Neural crest cell (in vitro differentiated cells): ENCODE measurements around the gene EVI5. TPM values are rescaled to one million over a fixed set of nuclear protein-coding genes. Genes with fewer than 3 reads are reported as not detected.

Experiments
- DNase-seq: peaks from one replicate; pipeline ENCODE4 v3.0.0; 2021; ENCODE audit warnings: low read depth, mixed read lengths, low spot score
- H3K27ac Mint-ChIP-seq: one replicate; pipeline ENCODE4 v1.8.0; 2021; ENCODE audit warnings: mild to moderate bottlenecking, mixed read lengths; ENCODE audit not compliant: unreplicated experiment
- H3K27me3 Mint-ChIP-seq: 2 replicates; pipeline ENCODE4 v1.8.0; 2021; ENCODE audit warnings: low read depth, mild to moderate bottlenecking, mixed read lengths
- H3K36me3 Mint-ChIP-seq: 2 replicates; pipeline ENCODE4 v1.8.0; 2021; ENCODE audit warnings: low read depth, mild to moderate bottlenecking, mixed read lengths
- H3K4me1 Mint-ChIP-seq: 2 replicates; pipeline ENCODE4 v1.8.0; 2021; ENCODE audit warnings: mixed read lengths
- H3K4me3 Mint-ChIP-seq: one replicate; pipeline ENCODE4 v1.8.0; 2021; ENCODE audit warnings: mild to moderate bottlenecking, mixed read lengths
- H3K9me3 Mint-ChIP-seq: 2 replicates; pipeline ENCODE4 v1.8.0; 2021; ENCODE audit warnings: mixed read lengths
- total RNA-seq: library from RNA; stranded (reverse); gene quantifications from 2 replicates; pipeline ENCODE4 v1.2.1, GENCODE V29; 2021
- TF ChIP-seq, protein P1 (sequence below): fragments of 200-600 bp; sonication (generic); conservative IDR thresholded peaks from 2 replicates; pipeline ENCODE4 v1.5.0; 2021; ENCODE audit warnings: antibody characterized with exemption, mild to moderate bottlenecking

The EVI5 gene
- total RNA-seq, 1 donor from 2014 or later: 24.7 TPM

DNA sequence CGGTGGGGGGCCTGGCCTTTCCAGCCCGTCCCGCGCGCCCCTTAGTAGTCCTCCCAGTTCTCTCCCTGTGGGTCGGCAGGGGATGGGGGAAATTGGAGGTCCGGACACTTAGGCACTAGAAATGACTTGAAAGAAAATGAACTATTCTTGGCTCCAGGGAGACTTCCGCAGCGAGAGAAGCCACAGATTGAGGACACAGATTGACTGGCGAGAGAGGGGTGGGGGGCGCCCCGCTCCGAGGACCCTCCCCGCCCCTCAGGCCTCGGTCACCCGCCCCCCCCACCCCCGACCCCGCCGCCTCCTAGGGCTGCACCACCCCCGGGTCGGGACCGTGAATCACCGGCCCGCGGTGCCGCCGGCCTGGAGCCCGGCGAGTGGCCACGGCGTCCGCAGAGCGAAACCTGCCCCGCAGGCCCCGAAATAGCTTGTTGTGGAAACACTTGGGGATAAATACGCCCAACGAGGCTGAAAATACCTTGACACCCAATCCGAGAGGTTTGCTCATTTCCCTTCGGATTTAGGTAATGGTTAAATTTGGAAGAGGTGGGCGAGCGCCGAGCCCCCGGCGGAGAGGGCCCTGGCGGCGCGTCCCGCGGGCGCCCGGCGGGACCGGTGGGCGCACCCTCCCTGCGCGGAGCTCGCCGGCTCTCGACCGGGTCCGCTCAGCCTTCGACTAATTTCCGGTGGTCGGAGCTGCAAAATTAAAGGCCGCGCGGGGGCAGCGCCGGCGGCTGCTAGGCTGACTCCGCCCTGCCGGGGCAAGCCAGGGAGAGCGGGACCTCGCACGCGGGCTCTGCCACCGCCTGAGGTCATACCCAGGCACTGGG is 298.4 kb downstream of the EVI5 start, which contains the start of gene GFI1:
TSS of gene GFI1 (minus strand) at position 675 of the 827 bp plus-strand sequence. CDS start 3,438 bp downstream, outside the sequence.
- peak; percentile 40 for DNase-seq
- TF ChIP-seq, protein P1, sequence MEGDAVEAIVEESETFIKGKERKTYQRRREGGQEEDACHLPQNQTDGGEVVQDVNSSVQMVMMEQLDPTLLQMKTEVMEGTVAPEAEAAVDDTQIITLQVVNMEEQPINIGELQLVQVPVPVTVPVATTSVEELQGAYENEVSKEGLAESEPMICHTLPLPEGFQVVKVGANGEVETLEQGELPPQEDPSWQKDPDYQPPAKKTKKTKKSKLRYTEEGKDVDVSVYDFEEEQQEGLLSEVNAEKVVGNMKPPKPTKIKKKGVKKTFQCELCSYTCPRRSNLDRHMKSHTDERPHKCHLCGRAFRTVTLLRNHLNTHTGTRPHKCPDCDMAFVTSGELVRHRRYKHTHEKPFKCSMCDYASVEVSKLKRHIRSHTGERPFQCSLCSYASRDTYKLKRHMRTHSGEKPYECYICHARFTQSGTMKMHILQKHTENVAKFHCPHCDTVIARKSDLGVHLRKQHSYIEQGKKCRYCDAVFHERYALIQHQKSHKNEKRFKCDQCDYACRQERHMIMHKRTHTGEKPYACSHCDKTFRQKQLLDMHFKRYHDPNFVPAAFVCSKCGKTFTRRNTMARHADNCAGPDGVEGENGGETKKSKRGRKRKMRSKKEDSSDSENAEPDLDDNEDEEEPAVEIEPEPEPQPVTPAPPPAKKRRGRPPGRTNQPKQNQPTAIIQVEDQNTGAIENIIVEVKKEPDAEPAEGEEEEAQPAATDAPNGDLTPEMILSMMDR: no peak
- H3K27me3 Mint-ChIP-seq: peaks cover 90% of the 10 kb centered on the region
- peaks cover 31% of the 10 kb centered on the region for H3K4me1 Mint-ChIP-seq
- no peak within 1 kb of the TSS for H3K27ac Mint-ChIP-seq
- H3K9me3 Mint-ChIP-seq: no peaks in the 10 kb centered on the region
- no peaks in the 10 kb centered on the region for H3K36me3 Mint-ChIP-seq
- H3K4me3 Mint-ChIP-seq: peak within 1 kb of the TSS; percentile 83

DNA sequence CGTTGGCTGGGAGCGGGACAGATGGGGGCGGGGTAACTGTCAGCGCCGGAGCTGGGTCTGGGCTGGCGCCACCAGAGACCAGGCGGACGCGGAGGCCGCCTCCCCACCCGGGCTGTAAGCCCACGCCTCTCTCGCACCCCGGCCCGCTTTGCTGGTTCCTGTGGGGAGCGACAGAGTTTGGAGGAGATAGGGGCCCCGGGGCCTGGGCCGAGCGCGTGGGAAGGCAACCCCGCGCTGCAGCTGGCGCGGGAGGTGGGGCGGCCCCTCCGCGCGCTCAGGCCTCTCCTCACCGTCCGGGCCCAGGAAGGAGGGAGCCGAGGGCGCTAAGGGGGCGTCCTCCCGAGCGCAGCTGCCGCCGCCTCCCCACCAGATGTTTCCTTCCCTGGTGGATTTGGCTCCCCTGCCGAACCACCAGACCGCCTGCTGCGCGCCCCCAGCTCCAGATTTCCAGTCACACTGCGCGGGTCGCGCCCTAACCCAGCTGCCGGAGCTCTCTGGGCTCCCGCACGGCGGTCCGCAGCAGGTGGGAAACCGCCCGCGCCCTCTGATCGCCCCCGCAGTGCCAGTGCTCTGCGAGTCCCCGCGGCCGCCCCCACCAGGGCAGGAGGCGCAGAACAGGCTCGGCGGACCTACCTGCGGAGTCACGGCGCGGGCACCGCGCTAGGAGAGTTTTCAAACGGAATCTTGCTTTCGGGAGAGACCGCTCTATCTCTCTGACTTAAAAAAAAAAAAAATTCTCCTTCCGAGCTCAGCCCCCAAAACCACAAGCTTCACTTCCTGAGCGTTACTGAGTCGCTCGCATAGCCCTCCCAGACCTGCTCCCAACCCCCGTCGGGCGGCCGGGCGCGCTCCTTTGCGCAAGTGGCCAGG is 299.3 kb downstream of the EVI5 start:
- Mint-ChIP-seq H3K36me3 (no peaks in the 10 kb centered on the region), H3K27ac (no peak overlapping the region), H3K9me3 (no peaks in the 10 kb centered on the region), H3K27me3 (peaks cover 92% of the 10 kb centered on the region), H3K4me1 (peaks cover 39% of the 10 kb centered on the region), H3K4me3 (peak overlapping the region; percentile 83)
- TF ChIP-seq, protein P1: peak; percentile 50
- DNase-seq: peak; percentile 15

DNA sequence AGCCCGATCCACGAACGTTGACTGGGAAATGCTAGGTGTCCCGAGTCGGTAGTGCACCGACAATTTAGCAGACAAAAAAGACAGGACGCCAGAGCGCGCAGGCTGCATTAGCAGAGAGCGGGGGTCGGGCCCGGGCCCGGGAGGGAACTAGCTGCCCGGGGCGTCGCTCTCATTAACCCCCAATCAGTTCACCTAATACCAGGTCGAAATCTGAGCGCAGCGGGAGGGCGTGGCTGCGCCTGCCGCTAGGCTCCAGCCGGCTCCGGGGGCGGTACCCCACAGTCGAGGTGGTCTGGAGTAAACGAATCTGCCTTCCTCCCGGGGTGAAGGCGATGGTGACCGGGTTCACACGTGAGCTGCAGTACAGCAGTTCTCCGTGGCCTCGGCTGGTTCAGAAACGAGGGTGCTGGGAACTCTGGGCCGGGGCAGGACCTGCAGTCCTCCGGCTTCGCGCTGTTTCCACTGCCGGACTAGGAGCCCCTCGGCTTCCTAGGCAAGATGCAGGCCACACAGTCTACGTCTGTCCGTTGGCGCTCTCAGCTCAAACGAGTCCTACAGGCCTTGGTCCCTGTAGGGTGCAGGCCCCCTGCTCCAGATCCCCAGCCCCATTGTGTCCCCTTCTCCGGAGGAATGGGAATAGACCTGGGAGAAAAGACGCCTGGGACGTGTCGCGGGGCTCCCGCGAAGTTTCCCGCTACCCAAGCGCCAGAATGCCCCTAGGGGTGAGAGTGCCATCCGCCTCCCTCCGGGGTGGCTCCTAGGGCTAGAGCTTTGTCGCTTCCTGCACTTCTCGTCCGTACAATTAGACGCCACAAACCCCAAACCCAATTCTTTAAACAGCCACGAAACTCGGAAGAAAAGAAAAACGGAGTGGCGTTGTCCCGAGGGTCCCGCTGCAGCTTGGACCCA is 300.2 kb downstream of the EVI5 start:
- peak overlapping the region; percentile 75 for H3K4me3 Mint-ChIP-seq
- no peak overlapping the region for H3K27ac Mint-ChIP-seq

DNA sequence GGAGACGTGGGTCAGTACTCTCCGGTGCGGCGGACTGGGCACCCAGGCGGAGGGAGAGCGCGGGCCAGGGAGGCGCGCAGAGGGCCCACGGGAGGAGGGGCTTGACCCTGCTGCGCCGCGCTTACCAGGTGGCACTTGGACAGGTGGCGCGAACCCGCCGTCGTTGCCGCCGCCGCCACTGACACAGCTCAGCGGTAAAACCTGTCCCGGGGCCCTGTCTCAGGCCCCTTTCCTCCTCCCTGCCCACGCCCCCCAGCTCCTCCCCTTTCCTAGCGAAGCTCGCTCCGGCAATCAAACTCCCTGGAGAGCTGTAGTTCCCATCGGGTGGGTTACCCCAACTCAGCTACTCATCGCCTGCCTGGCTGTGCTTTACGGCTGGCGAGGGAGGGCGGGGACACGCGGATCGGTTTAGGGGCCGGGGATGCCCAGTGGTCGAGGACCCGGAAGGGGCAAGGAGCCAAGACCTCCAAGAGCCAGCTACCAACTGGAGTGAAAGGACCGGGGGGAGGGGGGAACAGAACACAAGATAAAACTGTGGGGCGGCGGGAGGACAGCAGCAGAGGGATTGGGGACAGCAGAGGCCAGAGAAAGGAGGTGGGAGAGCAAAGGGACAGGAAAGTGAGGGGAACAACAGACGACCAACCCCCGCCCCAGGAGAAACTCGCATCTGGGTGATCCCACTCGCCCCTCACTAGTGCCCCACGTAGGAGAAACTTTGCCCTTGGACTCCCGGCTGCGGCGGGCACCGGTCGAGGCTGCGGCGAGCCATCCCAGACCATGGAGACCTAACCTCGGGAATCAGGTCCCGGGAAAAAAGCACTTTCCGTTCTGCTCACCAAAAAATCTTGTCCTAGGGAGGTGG is 301.1 kb downstream of the EVI5 start:
- DNase-seq: peak; percentile 14
- H3K36me3 Mint-ChIP-seq: peaks cover 3% of the 10 kb centered on the region
- peaks cover 45% of the 10 kb centered on the region for H3K4me1 Mint-ChIP-seq
- no peak overlapping the region for H3K27ac Mint-ChIP-seq
- peaks cover 96% of the 10 kb centered on the region for H3K27me3 Mint-ChIP-seq
- H3K4me3 Mint-ChIP-seq: peak overlapping the region; percentile 75
- TF ChIP-seq, protein P1: no peak
- H3K9me3 Mint-ChIP-seq: no peaks in the 10 kb centered on the region

More for the DNA sequence above, 300.2 kb downstream of the EVI5 start:
- TF ChIP-seq, protein P1: no peak
- peak; percentile 28 for DNase-seq
- Mint-ChIP-seq H3K27me3 (peaks cover 96% of the 10 kb centered on the region), H3K36me3 (no peaks in the 10 kb centered on the region), H3K4me1 (peaks cover 43% of the 10 kb centered on the region), H3K9me3 (no peaks in the 10 kb centered on the region)
